LNCaP clone FGC (cell line): ENCODE results near the gene ACOX3.
"Not testable (repeated sequence)": the region's sequence is repeated elsewhere in the genome, so short reads cannot be mapped to it uniquely, and the experiment has no call there.

Experiments used
- DNase-seq: peaks from one replicate; pipeline ENCODE4 v3.0.0-alpha.2; 2011; ENCODE audit warnings: low read depth
- H3K4me3 ChIP-seq: 2 replicates; pipeline ENCODE4 v1.5.1; 2011; ENCODE audit warnings: mild to moderate bottlenecking, low read depth, low read length, control low read depth
- TF ChIP-seq, protein P1 (sequence below): IDR thresholded peaks from 2 replicates; pipeline ENCODE4 v1.5.1; 2012; ENCODE audit warnings: mild to moderate bottlenecking; ENCODE audit not compliant: control insufficient read depth, insufficient read depth; ENCODE audit errors: extremely low read depth

Gene ACOX3

DNA sequence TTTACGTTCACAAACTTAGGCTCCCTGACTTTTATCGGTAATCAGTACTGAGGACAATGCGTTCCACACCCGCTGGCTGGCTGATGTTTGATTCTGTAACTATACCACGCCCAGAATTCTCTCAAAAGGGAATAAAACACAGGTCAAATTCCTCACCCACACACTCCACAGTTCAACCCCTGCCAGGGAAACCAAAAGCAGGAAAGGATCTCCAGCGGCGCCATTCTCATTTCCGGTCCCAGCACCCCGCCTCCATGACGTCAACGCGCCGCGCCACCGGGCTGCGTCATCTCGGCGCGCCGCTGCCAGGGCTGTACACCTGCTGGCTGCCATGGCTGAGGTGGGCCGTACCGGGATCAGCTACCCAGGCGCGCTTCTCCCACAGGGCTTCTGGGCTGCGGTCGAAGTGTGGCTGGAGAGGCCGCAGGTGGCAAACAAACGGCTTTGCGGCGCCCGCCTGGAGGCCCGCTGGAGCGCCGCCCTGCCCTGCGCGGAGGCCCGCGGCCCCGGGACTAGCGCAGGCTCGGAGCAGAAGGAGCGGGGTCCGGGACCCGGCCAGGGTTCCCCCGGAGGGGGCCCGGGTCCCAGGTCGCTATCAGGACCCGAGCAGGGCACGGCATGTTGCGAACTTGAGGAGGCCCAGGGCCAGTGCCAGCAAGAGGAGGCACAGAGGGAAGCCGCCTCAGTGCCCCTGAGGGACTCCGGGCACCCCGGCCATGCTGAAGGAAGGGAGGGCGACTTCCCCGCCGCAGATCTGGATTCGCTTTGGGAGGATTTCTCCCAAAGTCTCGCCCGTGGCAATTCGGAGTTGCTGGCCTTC lies at the start of gene ACOX3, which contains the start of gene TRMT44:
Gene ACOX3, minus strand, starts transcription at position 232 of the 820 bp plus-strand sequence. CDS start 24,202 bp downstream, outside the sequence.
Gene TRMT44, plus strand, starts transcription at position 286 of the 820 bp plus-strand sequence. Its CDS starts 46 bp downstream, at position 332.
- TF ChIP-seq, protein P1, sequence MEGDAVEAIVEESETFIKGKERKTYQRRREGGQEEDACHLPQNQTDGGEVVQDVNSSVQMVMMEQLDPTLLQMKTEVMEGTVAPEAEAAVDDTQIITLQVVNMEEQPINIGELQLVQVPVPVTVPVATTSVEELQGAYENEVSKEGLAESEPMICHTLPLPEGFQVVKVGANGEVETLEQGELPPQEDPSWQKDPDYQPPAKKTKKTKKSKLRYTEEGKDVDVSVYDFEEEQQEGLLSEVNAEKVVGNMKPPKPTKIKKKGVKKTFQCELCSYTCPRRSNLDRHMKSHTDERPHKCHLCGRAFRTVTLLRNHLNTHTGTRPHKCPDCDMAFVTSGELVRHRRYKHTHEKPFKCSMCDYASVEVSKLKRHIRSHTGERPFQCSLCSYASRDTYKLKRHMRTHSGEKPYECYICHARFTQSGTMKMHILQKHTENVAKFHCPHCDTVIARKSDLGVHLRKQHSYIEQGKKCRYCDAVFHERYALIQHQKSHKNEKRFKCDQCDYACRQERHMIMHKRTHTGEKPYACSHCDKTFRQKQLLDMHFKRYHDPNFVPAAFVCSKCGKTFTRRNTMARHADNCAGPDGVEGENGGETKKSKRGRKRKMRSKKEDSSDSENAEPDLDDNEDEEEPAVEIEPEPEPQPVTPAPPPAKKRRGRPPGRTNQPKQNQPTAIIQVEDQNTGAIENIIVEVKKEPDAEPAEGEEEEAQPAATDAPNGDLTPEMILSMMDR: no peak
- H3K4me3 ChIP-seq: peak within 1 kb of the TSS; percentile 97
- DNase-seq: peak; percentile 72

DNA sequence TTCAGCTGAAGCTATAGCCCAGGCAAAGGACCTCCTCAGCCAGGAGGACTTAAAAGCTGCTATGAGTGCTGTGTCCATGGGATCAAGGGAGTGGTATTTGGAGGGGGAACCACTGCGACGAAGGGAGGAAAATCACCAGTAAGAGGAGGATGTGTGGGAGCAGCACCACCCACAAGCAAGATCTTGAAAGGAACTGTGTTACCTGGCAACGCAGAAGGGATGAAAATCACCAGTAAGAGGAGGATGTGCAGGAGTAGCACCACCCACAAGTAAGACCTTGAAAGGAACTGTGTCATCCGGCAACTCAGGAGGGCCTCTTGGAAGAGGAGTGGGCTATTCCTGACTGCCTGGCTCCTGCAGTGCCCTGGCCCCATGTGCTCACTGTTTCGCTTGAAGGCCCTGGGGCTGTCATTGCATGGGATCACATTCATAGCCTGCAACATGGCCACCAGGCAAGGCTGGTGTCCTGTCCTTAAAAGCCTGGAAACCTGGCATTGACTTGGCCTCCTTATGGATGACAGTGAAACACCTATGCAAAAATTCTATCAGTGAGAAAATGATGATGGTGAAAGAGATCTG lies 48.4 kb upstream of the ACOX3 start:
- no peak for DNase-seq
- H3K4me3 ChIP-seq: no peak overlapping the region
- TF ChIP-seq, protein P1: no peak

DNA sequence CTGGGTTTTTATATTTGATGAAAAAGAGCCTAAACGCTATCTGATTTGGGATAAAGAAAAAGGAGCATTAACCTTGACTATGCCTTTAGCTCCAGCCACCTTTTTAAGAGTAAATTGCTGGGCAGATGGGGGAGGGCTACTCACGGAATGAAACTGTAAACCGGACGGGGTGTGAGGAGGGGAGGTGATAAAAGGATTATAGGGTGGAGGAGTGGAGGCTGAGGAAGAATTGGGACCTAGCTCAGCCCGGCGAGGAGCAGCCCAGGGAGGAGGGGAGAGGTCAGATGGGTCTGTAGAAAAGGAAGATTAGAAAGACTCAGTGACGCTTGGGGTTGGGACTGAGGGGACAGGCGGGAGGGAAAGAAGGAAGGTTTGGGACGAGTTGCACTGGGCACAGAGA lies 46.1 kb upstream of the ACOX3 start:
- H3K4me3 ChIP-seq, DNase-seq: not testable (repeated sequence)

DNA sequence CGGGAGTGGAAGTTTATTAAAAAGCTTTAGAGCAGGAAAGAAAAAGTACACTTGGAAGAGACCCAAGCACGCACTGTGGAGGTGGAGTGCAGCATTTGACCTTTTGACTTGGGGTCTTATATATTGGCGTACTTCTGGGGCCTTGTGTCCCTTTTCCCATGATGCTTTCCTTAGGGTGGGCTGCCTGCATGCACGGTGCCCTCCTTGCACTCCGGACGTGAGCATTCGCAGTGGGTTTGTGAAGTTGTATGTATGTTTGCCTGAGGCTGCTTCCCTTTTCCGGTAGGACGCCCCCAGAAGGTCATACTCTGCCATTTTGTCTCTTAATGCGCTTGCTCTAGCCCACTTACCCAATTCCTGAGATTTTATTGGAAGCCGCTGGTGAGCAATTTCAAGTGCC lies 39.7 kb upstream of the ACOX3 start:
- H3K4me3 ChIP-seq: no peak overlapping the region
- DNase-seq: no peak
- TF ChIP-seq, protein P1: no peak

DNA sequence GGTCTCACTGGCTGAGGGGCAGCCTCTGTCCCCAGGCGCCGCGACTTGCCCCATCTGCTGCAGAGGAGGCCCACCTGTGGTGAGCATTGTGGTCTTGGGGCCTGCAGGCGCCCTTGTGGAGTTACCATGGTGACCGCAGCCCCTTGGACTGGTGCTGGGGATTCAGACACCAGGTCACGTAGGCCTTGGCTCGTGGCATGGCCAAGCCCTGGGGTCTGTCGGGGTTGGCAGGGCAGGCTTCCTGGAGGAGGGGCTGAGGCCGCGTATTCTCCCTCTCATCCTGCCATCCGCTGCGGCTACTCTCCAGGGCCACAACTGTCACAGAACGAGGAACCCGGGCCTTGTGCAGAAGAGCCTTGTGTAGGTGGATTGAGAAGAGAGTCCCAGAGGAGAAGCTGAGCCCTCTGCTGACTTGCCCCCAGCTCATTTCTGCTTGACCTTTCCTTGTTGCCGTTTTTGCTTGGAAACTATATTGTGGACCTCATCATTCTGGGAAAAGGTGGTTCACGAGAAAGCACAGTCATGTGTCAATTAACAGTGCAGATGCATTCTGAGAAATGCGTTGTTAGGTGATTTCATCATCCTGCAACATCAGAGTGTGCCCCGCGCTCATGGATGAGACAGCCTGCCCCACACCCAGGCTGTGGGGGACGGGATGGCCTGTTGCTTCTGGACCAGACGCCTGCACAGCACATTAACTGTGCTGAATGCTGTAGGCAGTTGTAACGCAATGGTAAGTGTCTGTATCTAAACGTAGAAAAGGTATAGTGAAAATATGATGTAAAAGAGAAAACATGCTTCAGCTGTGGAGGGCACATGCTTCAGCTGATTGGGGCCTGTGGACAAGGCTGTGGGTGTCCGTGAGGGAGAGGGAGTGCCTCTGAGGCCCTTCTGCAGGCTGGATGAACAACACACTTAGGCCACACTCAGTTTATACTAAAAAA lies 38.5 kb upstream of the ACOX3 start:
- no peak overlapping the region for H3K4me3 ChIP-seq
- DNase-seq: no peak
- TF ChIP-seq, protein P1: no peak

DNA sequence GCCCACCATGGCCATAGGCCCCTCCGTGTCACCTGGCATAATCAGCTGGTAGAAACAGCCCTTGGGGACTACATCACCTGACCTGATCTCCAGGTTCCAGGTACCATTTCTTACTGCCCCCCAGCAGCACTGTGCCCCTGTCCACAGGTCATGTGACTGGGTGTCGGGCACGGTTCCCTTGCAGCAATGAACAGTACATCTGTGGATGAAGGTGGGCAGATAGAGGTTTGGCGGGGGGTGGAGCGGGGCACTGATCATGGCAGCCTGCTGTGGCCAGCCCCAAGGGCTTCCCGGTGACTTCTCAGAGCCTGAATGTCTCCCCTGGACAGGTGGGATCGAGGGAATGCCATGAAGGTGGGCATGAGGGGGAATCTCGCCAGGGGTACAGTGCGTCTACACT lies 37.8 kb upstream of the ACOX3 start:
- no peak overlapping the region for H3K4me3 ChIP-seq
- TF ChIP-seq, protein P1: no peak
- no peak for DNase-seq

DNA sequence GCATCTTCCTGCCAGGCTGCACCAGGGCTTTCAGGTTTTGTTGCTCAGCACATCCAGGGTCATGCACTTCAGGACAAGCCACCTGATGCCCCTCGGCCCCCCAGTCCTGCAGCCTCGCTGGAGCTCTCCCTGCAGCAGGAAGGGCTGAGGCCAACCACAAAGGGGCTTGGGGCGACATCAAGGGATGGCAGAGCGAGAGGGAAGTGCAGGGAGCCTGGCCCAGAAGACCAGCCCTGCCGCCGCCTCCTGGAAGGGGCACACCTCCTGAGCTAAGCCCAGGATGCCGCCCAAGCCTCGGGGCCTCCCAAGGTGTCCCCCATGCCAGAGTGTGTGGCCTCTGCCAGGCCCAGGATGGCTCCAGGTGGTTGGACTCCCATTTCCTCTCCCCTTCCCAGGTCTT lies 37.2 kb upstream of the ACOX3 start:
- H3K4me3 ChIP-seq: no peak overlapping the region
- TF ChIP-seq, protein P1: no peak
- no peak for DNase-seq
